K562 (cell line): Measurements from ENCODE around the gene SHC1. TPM values are rescaled to one million over a fixed set of nuclear protein-coding genes. Genes with fewer than 3 reads are reported as not detected.

Source experiments
- GTF2F1 ChIP-seq: IDR thresholded peaks from 2 replicates; pipeline ENCODE4 v1.6.1; 2011; ENCODE audit warnings: low read depth, low read length, improper control_type of control experiment
- HDAC8 ChIP-seq: fragments of 450-650 bp; IDR thresholded peaks from 2 replicates; pipeline ENCODE4 v1.6.1; 2016; ENCODE audit warnings: mild to moderate bottlenecking, missing genetic modification characterization, moderate library complexity, missing compliant biosample characterization
- HMGN3 ChIP-seq: IDR thresholded peaks from 2 replicates; pipeline ENCODE4 v1.6.1; 2011; ENCODE audit warnings: borderline replicate concordance, low read depth, mild to moderate bottlenecking, mixed read lengths, low read length; ENCODE audit not compliant: insufficient read length; ENCODE audit errors: extremely low read depth
- KDM1A ChIP-seq, 2 experiments: fragments of 450-650 bp; IDR thresholded peaks; 2 replicates each; pipeline ENCODE4 v1.6.1; 2016; ENCODE audit warnings: mild to moderate bottlenecking in 2 of 2
- MEF2D ChIP-seq: conservative IDR thresholded peaks from 2 replicates; pipeline ENCODE4 v1.6.1; 2016; ENCODE audit warnings: low read depth, missing genetic modification characterization, missing compliant biosample characterization
- NFIC ChIP-seq: fragments of 450-650 bp; IDR thresholded peaks from 2 replicates; pipeline ENCODE4 v1.6.1; 2017; ENCODE audit warnings: mild to moderate bottlenecking, inconsistent platforms
- NR4A1 ChIP-seq, 2 experiments: fragments of 250-450 bp in 1 of 2; fragments of 450-650 bp in 1 of 2; sonication (Bioruptor Pico) in 1 of 2; IDR thresholded peaks; 2 replicates each; pipeline versions ENCODE4 v1.4.0 to v1.6.1; 2016 to 2020; ENCODE audit warnings: mild to moderate bottlenecking in 2 of 2, missing compliant biosample characterization in 1 of 2, missing genetic modification characterization in 1 of 2, moderate library complexity in 1 of 2
- POLR2H ChIP-seq: IDR thresholded peaks from 2 replicates; pipeline ENCODE4 v1.6.1; 2016; ENCODE audit warnings: missing genetic modification characterization, low read depth, mild to moderate bottlenecking, control low read depth, missing compliant biosample characterization, moderate library complexity
- POLR3A ChIP-seq: IDR thresholded peaks from 2 replicates; pipeline ENCODE4 v1.6.1; 2011; ENCODE audit warnings: borderline replicate concordance, mild to moderate bottlenecking, moderate library complexity; ENCODE audit not compliant: insufficient read length, insufficient read depth; ENCODE audit errors: extremely low read depth
- PYGO2 ChIP-seq: fragments of 450-650 bp; IDR thresholded peaks from 2 replicates; pipeline ENCODE4 v1.6.1; 2016; ENCODE audit warnings: mild to moderate bottlenecking, missing genetic modification characterization, moderate library complexity, missing compliant biosample characterization
- SREBF1 ChIP-seq: fragments of 150-350 bp; IDR thresholded peaks from 2 replicates; pipeline ENCODE4 v1.6.1; 2014; ENCODE audit warnings: antibody characterized with exemption, low read depth, low read length, borderline replicate concordance
- TAL1 ChIP-seq: fragments of 450-650 bp; IDR thresholded peaks from 2 replicates; pipeline ENCODE4 v1.6.1; 2016; ENCODE audit warnings: mild to moderate bottlenecking
- TOE1 ChIP-seq, 2 experiments: fragments of 450-650 bp in 1 of 2; sonication (generic) in 1 of 2; formaldehyde crosslinking in 1 of 2; IDR thresholded peaks; 2 replicates each; pipeline versions ENCODE4 v1.7.1 to v1.8.0; 2016 to 2022; ENCODE audit warnings: borderline replicate concordance in 2 of 2, mild to moderate bottlenecking in 2 of 2, antibody characterized with exemption in 1 of 2, inconsistent platforms in 1 of 2, low read depth in 1 of 2, missing genetic modification reagents in 1 of 2, moderate library complexity in 1 of 2
- TRIM24 ChIP-seq, 2 experiments: fragments of 450-650 bp; IDR thresholded peaks; 2 replicates each; pipeline ENCODE4 v1.6.1; 2016
- XRCC4 ChIP-seq: IDR thresholded peaks from one replicate; pipeline ENCODE4 v1.6.1; 2011; ENCODE audit not compliant: insufficient read depth, insufficient read length; ENCODE audit errors: extremely low read depth
- ZC3H8 ChIP-seq: fragments of 450-650 bp; IDR thresholded peaks from 2 replicates; pipeline ENCODE4 v1.6.1; 2017
- ZSCAN32 ChIP-seq: fragments of 450-650 bp; formaldehyde crosslinking; IDR thresholded peaks from 2 replicates; pipeline ENCODE4 v1.4.0; 2020; ENCODE audit warnings: mild to moderate bottlenecking, moderate library complexity
- polyA plus RNA-seq, 8 experiments: library from polyadenylated mRNA; depleted of rRNA in 4 of 8; stranded (reverse) in 5 of 8; unstranded in 3 of 8; fragments of >200 nt; fragmentation: Nextera tagmentation in 2 of 8; fragmentation: Illumina TruSeq in 1 of 8; extraction: Ambion mirVana in 2 of 8; extraction: Trizol in 1 of 8; gene quantifications; 2 replicates each; pipeline versions ENCODE4 v1.2.1 to v1.2.3, GENCODE V29; 2011 to 2014; ENCODE audit warnings: inconsistent platforms in 1 of 8, missing spikeins in 1 of 8
- total RNA-seq, 7 experiments: library from RNA; depleted of rRNA in 6 of 7; stranded (reverse); fragments of >200 nt in 6 of 7; fragmentation: Illumina TruSeq in 2 of 7; extraction: Trizol in 2 of 7; gene quantifications; 2 replicates each; pipeline versions ENCODE4 v1.2.1 to v1.2.3, GENCODE V29; 2011 to 2021; ENCODE audit warnings: low replicate concordance in 1 of 7
- TF ChIP-seq, protein P1 (sequence below): sonication (generic); formaldehyde crosslinking; IDR thresholded peaks from 2 replicates; pipeline ENCODE4 v1.8.1; 2023; ENCODE audit warnings: missing genetic modification reagents, mild to moderate bottlenecking, borderline replicate concordance
- TF ChIP-seq, protein P2 (sequence below): sonication (generic); formaldehyde crosslinking; IDR thresholded peaks from 2 replicates; pipeline ENCODE4 v1.8.0; 2022; ENCODE audit warnings: missing genetic modification reagents, mild to moderate bottlenecking, borderline replicate concordance
- TF ChIP-seq, protein P3 (sequence below): fragments of 200-800 bp; sonication (Bioruptor generic); IDR thresholded peaks from 2 replicates; pipeline ENCODE4 v1.6.1; 2017; ENCODE audit warnings: missing genetic modification characterization, missing compliant biosample characterization

The SHC1 gene
- total and polyA plus RNA-seq, 9 of the 15 experiments (the other 6 are each of a cell fraction or from before 2014, with no cell fraction given): 4.1 to 113 (median 51.9) TPM

DNA sequence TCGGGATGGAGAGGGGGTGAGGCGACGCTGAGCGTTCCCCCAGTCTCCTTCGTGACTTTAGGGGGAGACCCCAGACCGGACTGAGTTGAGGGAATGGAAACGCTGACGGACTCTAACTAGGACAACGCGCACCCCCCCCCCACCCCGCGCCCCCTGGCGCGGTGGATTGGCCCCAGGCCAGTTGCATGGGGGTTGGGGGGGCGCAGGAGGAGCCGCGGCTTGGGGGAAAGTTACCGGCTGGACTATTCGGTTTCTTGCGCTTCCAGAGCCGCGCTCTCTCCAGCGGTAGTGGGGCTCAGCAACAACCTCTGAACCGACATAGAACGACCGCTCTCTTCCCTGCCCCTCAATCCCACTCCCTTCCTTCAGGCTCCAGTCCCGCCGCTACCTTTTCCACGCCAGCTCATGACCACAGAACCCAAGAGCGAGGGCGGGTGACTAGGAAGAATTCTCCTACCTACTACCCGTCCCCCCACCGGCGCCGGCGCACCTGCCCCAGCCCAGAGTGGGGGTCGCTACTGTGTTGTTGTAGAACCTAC lies 32.7 kb upstream of the SHC1 start (continued):
- TF ChIP-seq, protein P1, sequence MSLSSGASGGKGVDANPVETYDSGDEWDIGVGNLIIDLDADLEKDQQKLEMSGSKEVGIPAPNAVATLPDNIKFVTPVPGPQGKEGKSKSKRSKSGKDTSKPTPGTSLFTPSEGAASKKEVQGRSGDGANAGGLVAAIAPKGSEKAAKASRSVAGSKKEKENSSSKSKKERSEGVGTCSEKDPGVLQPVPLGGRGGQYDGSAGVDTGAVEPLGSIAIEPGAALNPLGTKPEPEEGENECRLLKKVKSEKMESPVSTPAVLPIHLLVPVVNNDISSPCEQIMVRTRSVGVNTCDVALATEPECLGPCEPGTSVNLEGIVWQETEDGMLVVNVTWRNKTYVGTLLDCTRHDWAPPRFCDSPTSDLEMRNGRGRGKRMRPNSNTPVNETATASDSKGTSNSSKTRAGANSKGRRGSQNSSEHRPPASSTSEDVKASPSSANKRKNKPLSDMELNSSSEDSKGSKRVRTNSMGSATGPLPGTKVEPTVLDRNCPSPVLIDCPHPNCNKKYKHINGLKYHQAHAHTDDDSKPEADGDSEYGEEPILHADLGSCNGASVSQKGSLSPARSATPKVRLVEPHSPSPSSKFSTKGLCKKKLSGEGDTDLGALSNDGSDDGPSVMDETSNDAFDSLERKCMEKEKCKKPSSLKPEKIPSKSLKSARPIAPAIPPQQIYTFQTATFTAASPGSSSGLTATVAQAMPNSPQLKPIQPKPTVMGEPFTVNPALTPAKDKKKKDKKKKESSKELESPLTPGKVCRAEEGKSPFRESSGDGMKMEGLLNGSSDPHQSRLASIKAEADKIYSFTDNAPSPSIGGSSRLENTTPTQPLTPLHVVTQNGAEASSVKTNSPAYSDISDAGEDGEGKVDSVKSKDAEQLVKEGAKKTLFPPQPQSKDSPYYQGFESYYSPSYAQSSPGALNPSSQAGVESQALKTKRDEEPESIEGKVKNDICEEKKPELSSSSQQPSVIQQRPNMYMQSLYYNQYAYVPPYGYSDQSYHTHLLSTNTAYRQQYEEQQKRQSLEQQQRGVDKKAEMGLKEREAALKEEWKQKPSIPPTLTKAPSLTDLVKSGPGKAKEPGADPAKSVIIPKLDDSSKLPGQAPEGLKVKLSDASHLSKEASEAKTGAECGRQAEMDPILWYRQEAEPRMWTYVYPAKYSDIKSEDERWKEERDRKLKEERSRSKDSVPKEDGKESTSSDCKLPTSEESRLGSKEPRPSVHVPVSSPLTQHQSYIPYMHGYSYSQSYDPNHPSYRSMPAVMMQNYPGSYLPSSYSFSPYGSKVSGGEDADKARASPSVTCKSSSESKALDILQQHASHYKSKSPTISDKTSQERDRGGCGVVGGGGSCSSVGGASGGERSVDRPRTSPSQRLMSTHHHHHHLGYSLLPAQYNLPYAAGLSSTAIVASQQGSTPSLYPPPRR (CRISPR knock-in tag): no peak
- TF ChIP-seq PYGO2 (tag) (no peak), SREBF1 (no peak), HMGN3 (peak; percentile 67), POLR2H (tag) (no peak), POLR3A (no peak), MEF2D (no peak), HDAC8 (tag) (no peak), KDM1A (IDR thresholded peaks at IDR 0.05) (no peak; a peak in 1 of 4 replicates), ZSCAN32 (no peak), TAL1 (no peak), TOE1 (IDR thresholded peaks at IDR 0.05; ENCODE audit: borderline replicate concordance) (0 out of 2 replicates have a peak, but pooled peaks have one; percentile 29), TOE1 (CRISPR knock-in tag; IDR thresholded peaks at IDR 0.05; ENCODE audit: borderline replicate concordance, low read depth) (no peak), ZC3H8 (no peak), NFIC (peak; percentile 94), NR4A1 (CRISPR knock-in tag; IDR thresholded peaks at IDR 0.05) (no peak), NR4A1 (tag; IDR thresholded peaks at IDR 0.05) (no peak), GTF2F1 (no peak), XRCC4 (no peak), TRIM24 (IDR thresholded peaks at IDR 0.05) (no peak)
- TF ChIP-seq, protein P2, sequence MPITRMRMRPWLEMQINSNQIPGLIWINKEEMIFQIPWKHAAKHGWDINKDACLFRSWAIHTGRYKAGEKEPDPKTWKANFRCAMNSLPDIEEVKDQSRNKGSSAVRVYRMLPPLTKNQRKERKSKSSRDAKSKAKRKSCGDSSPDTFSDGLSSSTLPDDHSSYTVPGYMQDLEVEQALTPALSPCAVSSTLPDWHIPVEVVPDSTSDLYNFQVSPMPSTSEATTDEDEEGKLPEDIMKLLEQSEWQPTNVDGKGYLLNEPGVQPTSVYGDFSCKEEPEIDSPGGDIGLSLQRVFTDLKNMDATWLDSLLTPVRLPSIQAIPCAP (CRISPR knock-in tag): no peak
- TF ChIP-seq, protein P3, sequence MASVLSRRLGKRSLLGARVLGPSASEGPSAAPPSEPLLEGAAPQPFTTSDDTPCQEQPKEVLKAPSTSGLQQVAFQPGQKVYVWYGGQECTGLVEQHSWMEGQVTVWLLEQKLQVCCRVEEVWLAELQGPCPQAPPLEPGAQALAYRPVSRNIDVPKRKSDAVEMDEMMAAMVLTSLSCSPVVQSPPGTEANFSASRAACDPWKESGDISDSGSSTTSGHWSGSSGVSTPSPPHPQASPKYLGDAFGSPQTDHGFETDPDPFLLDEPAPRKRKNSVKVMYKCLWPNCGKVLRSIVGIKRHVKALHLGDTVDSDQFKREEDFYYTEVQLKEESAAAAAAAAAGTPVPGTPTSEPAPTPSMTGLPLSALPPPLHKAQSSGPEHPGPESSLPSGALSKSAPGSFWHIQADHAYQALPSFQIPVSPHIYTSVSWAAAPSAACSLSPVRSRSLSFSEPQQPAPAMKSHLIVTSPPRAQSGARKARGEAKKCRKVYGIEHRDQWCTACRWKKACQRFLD (CRISPR knock-in tag): no peak
